PC-3 (cell line): ENCODE measurements around the gene DOCK10.

Source experiments
- EZH2 ChIP-seq: fragments of 300-600 bp; sonication (generic); IDR thresholded peaks from one replicate; pipeline ENCODE4 v1.6.1; 2017; ENCODE audit warnings: antibody characterized with exemption, mild to moderate bottlenecking, low read length; ENCODE audit not compliant: unreplicated experiment
- EZH2phosphoT487 ChIP-seq: fragments of 300-600 bp; sonication (generic); IDR thresholded peaks from 2 replicates; pipeline ENCODE4 v1.6.1; 2018; ENCODE audit warnings: mild to moderate bottlenecking, antibody characterized with exemption, low read length, borderline replicate concordance
- TF ChIP-seq, protein P1 (sequence below): fragments of 300-600 bp; sonication (generic); conservative IDR thresholded peaks from 2 replicates; pipeline ENCODE4 v1.5.1; 2017; ENCODE audit warnings: antibody characterized with exemption, low read depth, mild to moderate bottlenecking, low read length

DNA sequence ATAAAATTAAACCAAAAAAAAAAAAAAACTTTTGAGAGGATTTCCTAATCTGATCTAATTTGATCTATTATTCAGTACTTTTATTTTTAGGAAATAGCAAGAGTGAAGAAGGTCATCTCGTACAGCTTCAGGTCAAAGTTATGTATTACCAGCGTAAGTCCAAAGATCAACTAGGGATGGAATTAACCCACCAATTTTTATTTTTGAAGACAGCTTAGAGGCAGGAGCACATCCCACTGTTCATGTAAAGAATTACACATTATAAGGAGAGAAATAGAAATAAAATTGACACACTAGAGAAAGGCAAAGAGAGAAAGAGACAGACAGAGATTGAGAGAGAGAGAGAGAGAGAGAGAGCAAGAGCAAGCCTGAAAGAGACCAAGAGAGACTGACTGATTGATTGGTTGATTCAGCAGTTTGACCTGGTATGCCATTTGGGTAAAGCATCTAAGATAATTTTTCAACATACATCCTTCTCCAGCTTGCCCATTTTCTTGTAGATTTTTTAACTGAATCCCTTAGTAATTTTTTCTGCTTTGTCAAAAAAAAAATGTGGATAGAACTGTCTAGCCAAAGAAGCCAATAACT, 25.1 kb downstream of the DOCK10 start:
- TF ChIP-seq, protein P1, sequence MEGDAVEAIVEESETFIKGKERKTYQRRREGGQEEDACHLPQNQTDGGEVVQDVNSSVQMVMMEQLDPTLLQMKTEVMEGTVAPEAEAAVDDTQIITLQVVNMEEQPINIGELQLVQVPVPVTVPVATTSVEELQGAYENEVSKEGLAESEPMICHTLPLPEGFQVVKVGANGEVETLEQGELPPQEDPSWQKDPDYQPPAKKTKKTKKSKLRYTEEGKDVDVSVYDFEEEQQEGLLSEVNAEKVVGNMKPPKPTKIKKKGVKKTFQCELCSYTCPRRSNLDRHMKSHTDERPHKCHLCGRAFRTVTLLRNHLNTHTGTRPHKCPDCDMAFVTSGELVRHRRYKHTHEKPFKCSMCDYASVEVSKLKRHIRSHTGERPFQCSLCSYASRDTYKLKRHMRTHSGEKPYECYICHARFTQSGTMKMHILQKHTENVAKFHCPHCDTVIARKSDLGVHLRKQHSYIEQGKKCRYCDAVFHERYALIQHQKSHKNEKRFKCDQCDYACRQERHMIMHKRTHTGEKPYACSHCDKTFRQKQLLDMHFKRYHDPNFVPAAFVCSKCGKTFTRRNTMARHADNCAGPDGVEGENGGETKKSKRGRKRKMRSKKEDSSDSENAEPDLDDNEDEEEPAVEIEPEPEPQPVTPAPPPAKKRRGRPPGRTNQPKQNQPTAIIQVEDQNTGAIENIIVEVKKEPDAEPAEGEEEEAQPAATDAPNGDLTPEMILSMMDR = no peak
- TF ChIP-seq EZH2phosphoT487 (no peak), EZH2 (no peak)
